Muscle layer of colon (tissue), 2 donors: ENCODE results near the gene ROBO1.

Experiments used
- H3K27ac ChIP-seq: one replicate; pipeline ENCODE4 v1.7.0; 2013; ENCODE audit warnings: low read depth, mild to moderate bottlenecking, low read length, moderate library complexity
- H3K27me3 ChIP-seq, 2 donors: one replicate each; pipeline ENCODE4 v1.7.0; 2013; ENCODE audit warnings: low read length in 2 of 2, mild to moderate bottlenecking in 2 of 2; ENCODE audit not compliant: insufficient read depth in 2 of 2, control insufficient read depth in 1 of 2
- H3K36me3 ChIP-seq: one replicate; pipeline ENCODE4 v1.7.0; 2013; ENCODE audit warnings: mild to moderate bottlenecking, low read length; ENCODE audit not compliant: insufficient read depth
- H3K4me1 ChIP-seq: one replicate; pipeline ENCODE4 v1.7.0; 2013; ENCODE audit warnings: mild to moderate bottlenecking, low read length; ENCODE audit not compliant: insufficient read depth
- H3K4me3 ChIP-seq, 2 donors: one replicate each; pipeline ENCODE4 v1.7.0; 2013; ENCODE audit warnings: low read length in 2 of 2, low read depth in 1 of 2, mild to moderate bottlenecking in 1 of 2, moderate library complexity in 1 of 2
- H3K9ac ChIP-seq: one replicate; pipeline ENCODE4 v1.7.0; 2013; ENCODE audit warnings: low read length
- H3K9me3 ChIP-seq: one replicate; pipeline ENCODE4 v1.7.0; 2013; ENCODE audit warnings: mild to moderate bottlenecking, low read length
- donor health status: abdominal sarcoma.
- donor health status: Adenocarcinoma of cecum.

Gene ROBO1

GRCh38 chr3:79551997-79552396 lies 215.8 kb downstream of the ROBO1 start:
- H3K9ac ChIP-seq = no peak overlapping the region
- no peaks in the 10 kb centered on the region for H3K36me3 ChIP-seq
- no peak overlapping the region for H3K4me3 ChIP-seq
- no peak overlapping the region for H3K27ac ChIP-seq
- no peaks in the 10 kb centered on the region for H3K9me3 ChIP-seq
- H3K4me1 ChIP-seq = no peaks in the 10 kb centered on the region
- H3K27me3 ChIP-seq = no peaks in the 10 kb centered on the region

- H3K27me3 ChIP-seq = no peaks in the 10 kb centered on the region
- no peak overlapping the region for H3K4me3 ChIP-seq
- H3K4me1 ChIP-seq = no peaks in the 10 kb centered on the region
- no peak overlapping the region for H3K9ac ChIP-seq
- H3K27ac ChIP-seq = no peak overlapping the region
- no peaks in the 10 kb centered on the region for H3K9me3 ChIP-seq
- no peaks in the 10 kb centered on the region for H3K36me3 ChIP-seq
Observed at GRCh38 chr3:79551321-79551892, 216.4 kb downstream of the ROBO1 start.

- Histone ChIP-seq H3K9me3 (no peaks in the 10 kb centered on the region), H3K36me3 (no peaks in the 10 kb centered on the region), H3K27me3 (no peaks in the 10 kb centered on the region), H3K4me1 (no peaks in the 10 kb centered on the region), H3K9ac (no peak overlapping the region), H3K4me3 (no peak overlapping the region), H3K27ac (no peak overlapping the region)
Observed at GRCh38 chr3:79543218-79543982, 224.4 kb downstream of the ROBO1 start.

- no peak overlapping the region for H3K27ac ChIP-seq
- H3K9me3 ChIP-seq = no peaks in the 10 kb centered on the region
- no peak overlapping the region for H3K9ac ChIP-seq
- no peaks in the 10 kb centered on the region for H3K36me3 ChIP-seq
- H3K27me3 ChIP-seq = no peaks in the 10 kb centered on the region
- H3K4me1 ChIP-seq = no peaks in the 10 kb centered on the region
- H3K4me3 ChIP-seq = no peak overlapping the region
Observed at GRCh38 chr3:79534727-79535126, 233.1 kb downstream of the ROBO1 start.

GRCh38 chr3:79531566-79532295 lies 236.1 kb downstream of the ROBO1 start:
- no peaks in the 10 kb centered on the region for H3K36me3 ChIP-seq
- H3K9me3 ChIP-seq = no peaks in the 10 kb centered on the region
- no peaks in the 10 kb centered on the region for H3K4me1 ChIP-seq
- no peak overlapping the region for H3K27ac ChIP-seq
- no peak overlapping the region for H3K4me3 ChIP-seq
- H3K27me3 ChIP-seq = no peaks in the 10 kb centered on the region
- H3K9ac ChIP-seq = no peak overlapping the region

- Histone ChIP-seq H3K4me1 (no peaks in the 10 kb centered on the region), H3K27me3 (no peaks in the 10 kb centered on the region), H3K9me3 (no peaks in the 10 kb centered on the region), H3K4me3 (no peak overlapping the region), H3K27ac (no peak overlapping the region), H3K9ac (no peak overlapping the region), H3K36me3 (no peaks in the 10 kb centered on the region)
Observed at GRCh38 chr3:79521221-79521848, 246.5 kb downstream of the ROBO1 start.

- H3K9ac ChIP-seq = no peak overlapping the region
- no peaks in the 10 kb centered on the region for H3K36me3 ChIP-seq
- no peak overlapping the region for H3K27ac ChIP-seq
- no peak overlapping the region for H3K4me3 ChIP-seq
- H3K27me3 ChIP-seq = no peaks in the 10 kb centered on the region
- H3K4me1 ChIP-seq = no peaks in the 10 kb centered on the region
- H3K9me3 ChIP-seq = no peaks in the 10 kb centered on the region
Observed at GRCh38 chr3:79517766-79518413, 249.9 kb downstream of the ROBO1 start.

GRCh38 chr3:79516795-79517194 lies 251.0 kb downstream of the ROBO1 start:
- Histone ChIP-seq H3K27me3 (no peaks in the 10 kb centered on the region), H3K4me3 (no peak overlapping the region), H3K4me1 (no peaks in the 10 kb centered on the region), H3K9ac (no peak overlapping the region), H3K9me3 (no peaks in the 10 kb centered on the region), H3K27ac (no peak overlapping the region), H3K36me3 (no peaks in the 10 kb centered on the region)

GRCh38 chr3:79515072-79515471 lies 252.7 kb downstream of the ROBO1 start:
- no peak overlapping the region for H3K4me3 ChIP-seq
- H3K36me3 ChIP-seq = no peaks in the 10 kb centered on the region
- no peaks in the 10 kb centered on the region for H3K27me3 ChIP-seq
- H3K9ac ChIP-seq = no peak overlapping the region
- no peaks in the 10 kb centered on the region for H3K9me3 ChIP-seq
- H3K4me1 ChIP-seq = no peaks in the 10 kb centered on the region
- H3K27ac ChIP-seq = no peak overlapping the region

- H3K4me1 ChIP-seq = no peaks in the 10 kb centered on the region
- H3K36me3 ChIP-seq = no peaks in the 10 kb centered on the region
- no peaks in the 10 kb centered on the region for H3K9me3 ChIP-seq
- no peaks in the 10 kb centered on the region for H3K27me3 ChIP-seq
- no peak overlapping the region for H3K4me3 ChIP-seq
- H3K9ac ChIP-seq = no peak overlapping the region
- H3K27ac ChIP-seq = no peak overlapping the region
Observed at GRCh38 chr3:79514069-79514468, 253.7 kb downstream of the ROBO1 start.

GRCh38 chr3:79506751-79507150 lies 261.0 kb downstream of the ROBO1 start:
- no peaks in the 10 kb centered on the region for H3K27me3 ChIP-seq
- H3K4me3 ChIP-seq = no peak overlapping the region
- H3K27ac ChIP-seq = no peak overlapping the region
- H3K9me3 ChIP-seq = no peaks in the 10 kb centered on the region
- H3K9ac ChIP-seq = no peak overlapping the region
- H3K36me3 ChIP-seq = no peaks in the 10 kb centered on the region
- H3K4me1 ChIP-seq = no peaks in the 10 kb centered on the region
